ENCODE data around the gene CYB561. TPM values are rescaled to one million over a fixed set of nuclear protein-coding genes. Genes with fewer than 3 reads are reported as not detected.

The CYB561 gene
- total and polyA plus RNA-seq, 10 of the 15 experiments (the other 5 are each of a cell fraction or from before 2014, with no cell fraction given), result 0.52 to 6.9 (median 2.5) TPM

- ChIA-PET POLR2A (no interaction called here), CTCF (interaction anchor here (0.6 to 1.0 kb wide), 3 partner anchors 67 to 1756 kb away, joined by 3 read pairs; no protein-coding TSS in a partner anchor), RAD21 (ENCODE audit: unreplicated experiment) (no interaction called here), SMC1A (ENCODE audit: uncharacterized antibody, unreplicated experiment) (no interaction called here)
- no peaks in the 10 kb centered on the region for H3K4me1 ChIP-seq (ENCODE audit: control insufficient read depth, insufficient read depth, low read length)
- no peak overlapping the region for H3K4me2 ChIP-seq (ENCODE audit: control insufficient read depth, insufficient read depth)
- in situ Hi-C loops (cut with MboI) (no loop called here), intact Hi-C loops (cut with micrococcal nuclease; ENCODE audit: unreplicated experiment) (no loop called here)
- DNase-seq (ENCODE audit: low read depth, low spot score), result no peak
- BruUV-seq (replicated peaks), result no TSS peak
- no peak for FAIRE-seq
- WGBS (ENCODE audit: insufficient coverage, insufficient replicate concordance, low lambda C conversion rate, missing lambda C conversion rate), result 37% methylated on average over 6 of the region's 6 CpGs
- no peaks in the 10 kb centered on the region for H3K79me2 ChIP-seq (ENCODE audit: control insufficient read depth, insufficient read depth, low read length)
- no peak for ATAC-seq
- H3K9me3 ChIP-seq (replicated peaks; ENCODE audit: control insufficient read depth, insufficient read depth, low read length), result no peaks in the 10 kb centered on the region
- H2AFZ ChIP-seq (ENCODE audit: control insufficient read depth, low read depth, low read length), result no peak overlapping the region
- no peaks in the 10 kb centered on the region for H3K36me3 ChIP-seq (ENCODE audit: control insufficient read depth in 2 of 2, insufficient read depth in 2 of 2, low read length in 1 of 2)
- peaks cover 0 to 2% of the 10 kb centered on the region in 2 experiments for H3K27me3 ChIP-seq (replicated peaks in 1 of 2; ENCODE audit: control insufficient read depth in 2 of 2, insufficient read depth in 2 of 2, low read length in 1 of 2)
- H4K20me1 ChIP-seq (ENCODE audit: control insufficient read depth, insufficient read depth), result no peaks in the 10 kb centered on the region
- TF ChIP-seq NR2C1 (IDR thresholded peaks at IDR 0.05) (no peak), BCL3 (IDR thresholded peaks at IDR 0.05; ENCODE audit: borderline replicate concordance, insufficient read depth, low read depth, low read length, poor library complexity, severe bottlenecking) (no peak), HCFC1 (IDR thresholded peaks at IDR 0.05; ENCODE audit: low read length) (no peak), IRF4 (IDR thresholded peaks at IDR 0.05; ENCODE audit: low read depth, low read length) (no peak), NRF1 (conservative IDR thresholded peaks at IDR 0.05; ENCODE audit: low read depth, low read length) (no peak), GATAD2B (conservative IDR thresholded peaks at IDR 0.05; ENCODE audit: low read depth) (no peak), HSF1 (IDR thresholded peaks at IDR 0.05; ENCODE audit: low read depth, low read length) (no peak), RCOR1 (conservative IDR thresholded peaks at IDR 0.05; ENCODE audit: low read depth, low read length) (no peak), CEBPB (IDR thresholded peaks at IDR 0.05; ENCODE audit: borderline replicate concordance in 1 of 2, low read depth in 2 of 2, low read length in 2 of 2) (no peak), PML (IDR thresholded peaks at IDR 0.05; ENCODE audit: low read length) (no peak), ATF2 (IDR thresholded peaks at IDR 0.05; ENCODE audit: low read length) (no peak), HDGF (IDR thresholded peaks at IDR 0.05) (no peak), SREBF1 (IDR thresholded peaks at IDR 0.05; ENCODE audit: low read length) (no peak), ETV6 (conservative IDR thresholded peaks at IDR 0.05 in 1 of 2, IDR thresholded peaks at IDR 0.05 in 1 of 2; ENCODE audit: borderline replicate concordance in 1 of 2, low read depth in 1 of 2) (no peak), EED (IDR thresholded peaks at IDR 0.05; ENCODE audit: low read depth) (no peak), CHD1 (IDR thresholded peaks at IDR 0.05; ENCODE audit: low read depth, low read length) (no peak)
- no peak overlapping the region for H3K4me3 ChIP-seq
- no peak overlapping the region for H3K9ac ChIP-seq (ENCODE audit: control insufficient read depth, insufficient read depth, low read length)
- H3K27ac ChIP-seq (ENCODE audit: control insufficient read depth, insufficient read depth), result no peak overlapping the region
These were observed 33.9 kb downstream of the CYB561 start for GRCh38 chr17:63412234-63412633.

Measured in GM12878 (cell line).